ENCODE data around the gene TNFRSF8.

- TF ChIP-seq POLR2A (IDR thresholded peaks at IDR 0.05; ENCODE audit: low read length) (no peak), GATA1 (IDR thresholded peaks at IDR 0.05; ENCODE audit: low read depth, low read length) (no peak)
These were observed 80.0 kb downstream of the TNFRSF8 start for GRCh38 chr1:12142891-12143630.

Measured in erythroblast (primary cell).